Mesothelial cell of epicardium (in vitro differentiated cells): ENCODE measurements around the gene ERAL1. TPM values are rescaled to one million over a fixed set of nuclear protein-coding genes. Genes with fewer than 3 reads are reported as not detected.
A peak's percentile ranks its signal among the peaks of the same experiment; 100 is the strongest.

ENCODE experiments used
- DNase-seq, 2 experiments: peaks; one replicate each; pipeline ENCODE4 v3.0.0; 2021; ENCODE audit warnings: low spot score in 2 of 2; ENCODE audit not compliant: unreplicated experiment in 2 of 2
- H3K27ac Mint-ChIP-seq: 2 replicates; pipeline ENCODE4 v1.8.0; 2021; ENCODE audit warnings: mixed read lengths
- H3K27me3 Mint-ChIP-seq: 2 replicates; pipeline ENCODE4 v1.8.0; 2021; ENCODE audit warnings: low read depth, mixed read lengths
- H3K36me3 Mint-ChIP-seq: 2 replicates; pipeline ENCODE4 v1.8.0; 2021; ENCODE audit warnings: mixed read lengths
- H3K4me1 Mint-ChIP-seq: 2 replicates; pipeline ENCODE4 v1.8.0; 2021; ENCODE audit warnings: mixed read lengths
- H3K4me3 Mint-ChIP-seq: 2 replicates; pipeline ENCODE4 v1.8.0; 2021; ENCODE audit warnings: mild to moderate bottlenecking, moderate library complexity, mixed read lengths
- H3K9me3 Mint-ChIP-seq: 2 replicates; pipeline ENCODE4 v1.8.0; 2021; ENCODE audit warnings: mixed read lengths
- total RNA-seq: library from RNA; stranded (reverse); gene quantifications from 3 replicates; pipeline ENCODE4 v1.2.1, GENCODE V29; 2021
- TF ChIP-seq, protein P1 (sequence below): fragments of 200-600 bp; sonication (generic); IDR thresholded peaks from one replicate; pipeline ENCODE4 v1.5.0; 2021; ENCODE audit warnings: antibody characterized with exemption; ENCODE audit not compliant: unreplicated experiment

ERAL1 gene
- total RNA-seq, 1 donor from 2014 or later = 37.4 TPM

DNA sequence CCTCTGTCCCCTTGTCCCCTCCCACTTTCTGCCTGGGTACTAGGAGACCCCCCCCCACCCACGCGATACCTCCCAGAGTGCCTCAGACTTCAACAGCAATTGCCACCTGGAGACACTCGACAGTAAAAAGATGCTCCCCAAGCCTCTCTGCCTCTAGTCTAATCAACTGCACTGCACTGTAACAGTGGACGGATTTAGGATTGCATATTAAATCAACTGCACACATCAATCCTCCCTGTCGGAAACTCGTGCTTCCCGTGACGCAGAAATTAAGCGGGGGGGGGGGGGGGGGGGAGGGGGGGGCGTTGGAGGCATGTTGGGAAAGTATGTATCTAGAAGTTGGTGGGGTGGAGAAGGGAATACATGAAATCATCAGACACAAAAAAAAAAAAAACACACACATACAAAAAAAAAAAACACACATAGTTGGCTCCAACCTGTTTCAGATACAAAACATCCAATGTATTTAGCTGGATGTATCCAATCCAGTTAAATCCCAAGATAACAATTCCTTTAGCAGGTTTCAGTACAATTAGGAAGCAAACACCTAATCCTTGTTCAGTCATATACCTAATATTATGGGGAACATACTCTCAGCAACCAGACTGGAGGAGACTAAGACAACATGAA lies 42.0 kb upstream of the ERAL1 start:
- DNase-seq = no peak
- Mint-ChIP-seq H3K27me3 (no peaks in the 10 kb centered on the region), H3K27ac (peak overlapping the region; percentile 98)

DNA sequence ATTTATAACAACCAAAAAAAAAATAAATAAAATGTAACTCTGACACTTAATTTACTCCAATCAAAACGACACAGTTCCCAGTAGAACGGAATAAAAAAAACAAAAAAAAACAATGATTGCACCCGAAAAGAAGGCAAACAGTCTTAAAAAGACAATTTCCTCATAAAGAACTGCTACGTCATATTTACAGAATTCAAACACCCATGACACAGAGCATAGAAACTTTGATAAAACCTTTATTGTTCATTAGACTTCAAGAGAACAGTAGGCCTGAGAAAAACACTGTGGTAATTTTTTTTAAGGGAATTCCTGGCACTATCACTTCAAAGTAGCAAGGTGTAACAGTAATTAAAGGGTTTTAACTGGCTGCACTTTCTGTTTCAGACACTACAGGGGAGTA lies 38.3 kb upstream of the ERAL1 start:
- peaks cover 7% of the 10 kb centered on the region for H3K4me1 Mint-ChIP-seq
- no peak overlapping the region for H3K4me3 Mint-ChIP-seq
- no peaks in the 10 kb centered on the region for H3K9me3 Mint-ChIP-seq
- peak overlapping the region; percentile 15 for H3K27ac Mint-ChIP-seq
- peaks cover 1% of the 10 kb centered on the region for H3K36me3 Mint-ChIP-seq
- DNase-seq = no peak
- TF ChIP-seq, protein P1, sequence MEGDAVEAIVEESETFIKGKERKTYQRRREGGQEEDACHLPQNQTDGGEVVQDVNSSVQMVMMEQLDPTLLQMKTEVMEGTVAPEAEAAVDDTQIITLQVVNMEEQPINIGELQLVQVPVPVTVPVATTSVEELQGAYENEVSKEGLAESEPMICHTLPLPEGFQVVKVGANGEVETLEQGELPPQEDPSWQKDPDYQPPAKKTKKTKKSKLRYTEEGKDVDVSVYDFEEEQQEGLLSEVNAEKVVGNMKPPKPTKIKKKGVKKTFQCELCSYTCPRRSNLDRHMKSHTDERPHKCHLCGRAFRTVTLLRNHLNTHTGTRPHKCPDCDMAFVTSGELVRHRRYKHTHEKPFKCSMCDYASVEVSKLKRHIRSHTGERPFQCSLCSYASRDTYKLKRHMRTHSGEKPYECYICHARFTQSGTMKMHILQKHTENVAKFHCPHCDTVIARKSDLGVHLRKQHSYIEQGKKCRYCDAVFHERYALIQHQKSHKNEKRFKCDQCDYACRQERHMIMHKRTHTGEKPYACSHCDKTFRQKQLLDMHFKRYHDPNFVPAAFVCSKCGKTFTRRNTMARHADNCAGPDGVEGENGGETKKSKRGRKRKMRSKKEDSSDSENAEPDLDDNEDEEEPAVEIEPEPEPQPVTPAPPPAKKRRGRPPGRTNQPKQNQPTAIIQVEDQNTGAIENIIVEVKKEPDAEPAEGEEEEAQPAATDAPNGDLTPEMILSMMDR = no peak
- H3K27me3 Mint-ChIP-seq = no peaks in the 10 kb centered on the region

More for the DNA sequence above, 42.0 kb upstream of the ERAL1 start:
- TF ChIP-seq, protein P1 = no peak
- H3K4me3 Mint-ChIP-seq = peak overlapping the region; percentile 83
- H3K36me3 Mint-ChIP-seq = no peaks in the 10 kb centered on the region
- H3K4me1 Mint-ChIP-seq = peaks cover 32% of the 10 kb centered on the region
- no peaks in the 10 kb centered on the region for H3K9me3 Mint-ChIP-seq

DNA sequence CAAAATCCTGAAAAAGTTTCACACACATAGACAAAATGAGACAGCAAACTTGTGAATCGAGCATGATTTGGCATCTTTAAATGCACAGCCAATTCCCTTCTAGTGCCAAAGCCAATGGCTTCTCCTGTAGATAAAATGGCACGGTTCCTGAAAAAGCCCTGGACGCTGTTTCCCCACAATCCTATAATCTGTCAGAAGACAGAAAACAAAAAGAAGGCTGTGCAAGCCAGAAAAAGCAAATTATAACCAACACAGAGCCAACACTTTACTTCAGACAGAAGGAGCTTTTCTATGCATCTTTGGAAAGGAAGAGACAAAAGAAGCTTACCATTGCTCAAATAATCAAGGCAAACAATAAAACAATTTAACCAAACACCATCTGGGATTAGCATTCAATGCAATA lies 36.0 kb upstream of the ERAL1 start:
- peaks cover 2% of the 10 kb centered on the region for H3K4me1 Mint-ChIP-seq
- no peaks in the 10 kb centered on the region for H3K9me3 Mint-ChIP-seq
- H3K27ac Mint-ChIP-seq = no peak overlapping the region
- DNase-seq = no peak
- peaks cover 1% of the 10 kb centered on the region for H3K36me3 Mint-ChIP-seq
- H3K27me3 Mint-ChIP-seq = no peaks in the 10 kb centered on the region
- TF ChIP-seq, protein P1 = no peak
- no peak overlapping the region for H3K4me3 Mint-ChIP-seq

DNA sequence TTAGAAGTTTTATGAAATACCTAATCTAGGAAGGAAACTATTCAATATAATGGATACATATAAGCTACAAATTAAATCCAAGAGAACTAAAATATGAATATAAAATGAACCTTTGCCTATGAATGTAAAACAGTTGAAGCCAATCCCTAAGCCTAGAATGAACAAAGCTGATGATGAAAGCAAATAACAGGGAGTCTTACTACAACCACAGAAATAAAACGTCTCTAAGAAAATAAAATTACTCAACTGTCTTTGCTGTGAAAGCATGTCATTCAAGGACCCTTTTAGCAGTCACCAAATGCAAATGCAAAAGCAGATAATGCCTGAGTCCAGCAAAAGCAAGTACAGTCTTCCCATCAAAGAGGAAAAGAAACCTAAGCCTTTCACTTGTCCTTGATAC lies 35.2 kb upstream of the ERAL1 start:
- no peak for DNase-seq
- Mint-ChIP-seq H3K9me3 (no peaks in the 10 kb centered on the region), H3K36me3 (peaks cover 1% of the 10 kb centered on the region), H3K4me3 (no peak overlapping the region), H3K27me3 (no peaks in the 10 kb centered on the region), H3K4me1 (peaks cover 2% of the 10 kb centered on the region), H3K27ac (peak overlapping the region; percentile 20)
- TF ChIP-seq, protein P1 = no peak

DNA sequence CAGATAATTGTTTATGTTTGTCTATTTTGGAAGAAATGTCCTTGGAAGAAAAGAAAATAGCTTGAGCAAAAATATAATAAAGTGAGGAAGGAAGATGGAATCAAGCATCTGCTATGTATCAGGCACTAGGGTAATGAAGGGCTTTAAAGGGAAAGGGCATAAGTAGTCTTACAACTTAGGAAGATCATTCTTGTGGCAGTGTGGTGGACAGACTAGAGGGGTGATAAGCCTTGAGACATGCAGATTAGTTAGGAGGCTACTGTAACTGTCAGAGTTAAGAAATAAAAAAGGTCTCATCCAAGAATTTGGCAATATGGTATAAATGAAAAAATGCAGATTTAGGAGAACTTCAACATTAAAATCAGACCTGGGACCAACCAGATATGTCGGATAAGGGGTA lies 27.1 kb upstream of the ERAL1 start:
- no peak for DNase-seq
- H3K27ac Mint-ChIP-seq = no peak overlapping the region
- H3K9me3 Mint-ChIP-seq = no peaks in the 10 kb centered on the region
- no peaks in the 10 kb centered on the region for H3K27me3 Mint-ChIP-seq
- H3K4me3 Mint-ChIP-seq = no peak overlapping the region
- peaks cover 2% of the 10 kb centered on the region for H3K4me1 Mint-ChIP-seq
- TF ChIP-seq, protein P1 = no peak
- peaks cover 11% of the 10 kb centered on the region for H3K36me3 Mint-ChIP-seq
